Subcutaneous adipose tissue (tissue), 4 donors: ENCODE measurements around the gene TTLL10. TPM values are rescaled to one million over a fixed set of nuclear protein-coding genes. Genes with fewer than 3 reads are reported as not detected.

Experiments used
- CTCF ChIP-seq: fragments of 450-650 bp; IDR thresholded peaks from one replicate; pipeline ENCODE4 v1.5.1; 2016; ENCODE audit warnings: low read depth, mild to moderate bottlenecking, control low read depth, antibody characterized with exemption, moderate library complexity
- total RNA-seq, 4 donors: library from RNA; depleted of rRNA; stranded (reverse); fragments of >200 nt; gene quantifications; one replicate each; pipeline ENCODE4 v1.1.0, GENCODE V29; 2016

TTLL10 gene
- total RNA-seq, 4 donors from 2014 or later, result 0.19 TPM; not detected in 3

GRCh38 chr1:1231400-1232207, 57.9 kb downstream of the TTLL10 start, which contains the start of gene SDF4:
Gene SDF4 (minus strand): TSS chr1:1232001. CDS start chr1:1228772, 3,229 bp downstream.
- no peak for TF ChIP-seq CTCF

DNA sequence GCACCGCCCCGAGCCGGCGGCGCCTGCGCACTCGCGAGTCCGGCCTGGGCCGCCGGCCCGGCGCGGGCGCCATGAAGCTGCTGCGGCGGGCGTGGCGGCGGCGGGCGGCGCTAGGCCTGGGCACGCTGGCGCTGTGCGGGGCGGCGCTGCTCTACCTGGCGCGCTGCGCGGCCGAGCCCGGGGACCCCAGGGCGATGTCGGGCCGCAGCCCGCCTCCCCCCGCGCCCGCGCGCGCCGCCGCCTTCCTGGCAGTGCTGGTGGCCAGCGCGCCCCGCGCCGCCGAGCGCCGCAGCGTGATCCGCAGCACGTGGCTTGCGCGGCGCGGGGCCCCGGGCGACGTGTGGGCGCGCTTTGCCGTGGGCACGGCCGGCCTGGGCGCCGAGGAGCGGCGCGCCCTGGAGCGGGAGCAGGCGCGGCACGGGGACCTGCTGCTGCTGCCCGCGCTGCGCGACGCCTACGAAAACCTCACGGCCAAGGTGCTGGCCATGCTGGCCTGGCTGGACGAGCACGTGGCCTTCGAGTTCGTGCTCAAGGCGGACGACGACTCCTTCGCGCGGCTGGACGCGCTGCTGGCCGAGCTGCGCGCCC, 58.6 kb downstream of the TTLL10 start, which contains the start of gene B3GALT6:
Gene B3GALT6 (plus strand): TSS at position 30 of the 588 bp plus-strand sequence. CDS start 42 bp downstream, at position 72.
- TF ChIP-seq CTCF, result no peak

- no peak for TF ChIP-seq CTCF
Observed at GRCh38 chr1:1232796-1233566, 59.3 kb downstream of the TTLL10 start.

- TF ChIP-seq CTCF, result no peak
Observed at GRCh38 chr1:1233567-1233892, 59.9 kb downstream of the TTLL10 start.

DNA sequence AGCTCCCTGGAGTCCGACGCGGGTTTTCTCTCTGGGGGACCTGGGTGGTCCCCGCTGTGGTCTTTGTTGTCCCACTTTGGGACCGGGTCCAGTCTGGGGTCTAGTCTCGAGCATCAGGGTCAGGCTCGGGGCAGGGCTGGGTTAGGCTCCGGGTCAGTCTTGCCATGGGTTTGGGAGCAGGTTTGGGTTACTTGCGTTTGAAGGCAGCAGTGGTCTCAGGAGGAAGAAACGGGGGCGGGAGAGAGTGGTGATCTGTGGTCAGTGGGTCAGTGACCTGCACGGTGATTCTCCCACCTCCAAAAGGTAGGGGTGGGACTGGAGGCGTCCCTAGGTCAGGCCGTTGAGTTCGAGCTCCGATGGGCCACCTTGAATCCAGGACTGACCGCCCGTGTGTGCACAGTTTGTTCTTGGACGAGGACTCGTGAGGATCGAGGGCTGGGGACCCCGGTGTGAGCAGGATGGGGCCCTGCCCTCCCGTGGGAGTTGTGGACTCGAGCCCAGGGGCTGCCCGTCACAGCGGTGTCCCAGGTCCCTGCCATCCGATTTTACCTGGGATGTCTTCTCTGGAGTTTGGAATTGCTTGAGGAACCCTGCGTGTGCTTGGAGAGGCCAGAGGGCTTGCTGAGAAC, 60.6 kb downstream of the TTLL10 start:
- no peak for TF ChIP-seq CTCF

GRCh38 chr1:1235016-1235744, 61.5 kb downstream of the TTLL10 start:
- TF ChIP-seq CTCF, result no peak
